Central memory CD8-positive, alpha-beta T cell (primary cell): Measurements from ENCODE around the gene RHO.

Source experiments
- ATAC-seq: fragments of 150-1000 bp; cut with Tn5 transposase; replicated peaks from 2 replicates; pipeline ENCODE4 v1.10.0; 2022; ENCODE audit warnings: mild to moderate bottlenecking, moderate FRiP score, moderate number of reproducible peaks; ENCODE audit not compliant: poor library complexity, severe bottlenecking; ENCODE audit errors: extremely low read depth
- DNase-seq, 2 donors: peaks; one replicate each; pipeline ENCODE4 v3.0.0; 2021; ENCODE audit warnings: low spot score in 2 of 2
- H3K27ac Mint-ChIP-seq: one replicate; pipeline ENCODE4 v1.8.0; 2022; ENCODE audit warnings: low read depth, mild to moderate bottlenecking, moderate library complexity, mixed read lengths
- H3K27me3 Mint-ChIP-seq: one replicate; pipeline ENCODE4 v1.8.0; 2022; ENCODE audit warnings: mixed read lengths
- H3K36me3 Mint-ChIP-seq: one replicate; pipeline ENCODE4 v1.8.0; 2022; ENCODE audit warnings: mild to moderate bottlenecking, moderate library complexity, mixed read lengths; ENCODE audit not compliant: insufficient read depth
- H3K4me1 Mint-ChIP-seq: one replicate; pipeline ENCODE4 v1.8.0; 2022; ENCODE audit warnings: mixed read lengths
- H3K4me3 Mint-ChIP-seq: one replicate; pipeline ENCODE4 v1.8.0; 2022; ENCODE audit warnings: mild to moderate bottlenecking, moderate library complexity, mixed read lengths
- H3K9me3 Mint-ChIP-seq: one replicate; pipeline ENCODE4 v1.8.0; 2022; ENCODE audit warnings: mixed read lengths

RHO gene

GRCh38 chr3:129563332-129563731 is 34.9 kb downstream of the RHO start:
- Mint-ChIP-seq H3K36me3 (peaks cover 3% of the 10 kb centered on the region), H3K9me3 (no peaks in the 10 kb centered on the region), H3K4me1 (peaks cover 28% of the 10 kb centered on the region), H3K27ac (no peak overlapping the region), H3K4me3 (no peak overlapping the region), H3K27me3 (no peaks in the 10 kb centered on the region)
- DNase-seq (no peak), ATAC-seq (no peak)

- H3K4me3 Mint-ChIP-seq, result no peak overlapping the region
- no peaks in the 10 kb centered on the region for H3K27me3 Mint-ChIP-seq
- no peak overlapping the region for H3K27ac Mint-ChIP-seq
Observed at GRCh38 chr3:129563850-129564535, 35.6 kb downstream of the RHO start.

DNA sequence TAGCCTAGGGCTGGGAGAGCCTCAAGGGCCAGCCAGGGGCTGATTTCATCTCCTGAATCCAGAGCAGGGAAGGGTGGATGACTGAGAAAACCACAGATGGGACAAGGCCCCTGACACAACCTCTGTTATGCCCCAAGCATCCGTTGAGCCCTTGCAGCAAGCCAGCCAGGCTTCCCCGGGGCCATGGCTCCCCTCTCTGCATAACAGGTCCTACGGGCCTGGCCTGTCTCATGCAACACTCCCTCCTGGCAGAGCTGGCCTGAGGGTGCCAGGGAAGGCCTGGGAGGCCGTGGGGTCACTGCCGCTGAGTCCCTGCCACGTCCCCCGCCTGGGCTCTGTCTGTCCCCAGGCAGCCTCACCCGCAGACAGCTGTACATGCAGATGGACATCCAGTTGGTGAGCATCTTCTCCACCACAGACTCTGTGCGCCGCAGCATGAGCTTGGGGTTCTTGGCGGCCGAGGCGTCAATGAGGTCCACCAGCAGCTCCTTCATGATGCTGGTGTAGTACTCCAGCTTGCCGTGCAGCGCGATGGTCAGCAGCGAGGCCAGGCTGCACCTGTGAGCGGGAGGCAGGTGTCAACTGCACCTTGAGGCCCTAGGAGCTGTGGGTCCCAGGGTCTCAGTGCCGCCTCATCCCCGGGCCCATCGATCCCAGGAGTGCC is 36.7 kb downstream of the RHO start:
- no peak for DNase-seq
- H3K4me1 Mint-ChIP-seq, result peaks cover 42% of the 10 kb centered on the region
- peaks cover 5% of the 10 kb centered on the region for H3K36me3 Mint-ChIP-seq
- no peaks in the 10 kb centered on the region for H3K9me3 Mint-ChIP-seq
- no peaks in the 10 kb centered on the region for H3K27me3 Mint-ChIP-seq
- no peak overlapping the region for H3K27ac Mint-ChIP-seq
- no peak overlapping the region for H3K4me3 Mint-ChIP-seq
- no peak for ATAC-seq

More at GRCh38 chr3:129563850-129564535, 35.6 kb downstream of the RHO start:
- no peak for DNase-seq
- Mint-ChIP-seq H3K36me3 (peaks cover 3% of the 10 kb centered on the region), H3K4me1 (peaks cover 30% of the 10 kb centered on the region), H3K9me3 (no peaks in the 10 kb centered on the region)
- no peak for ATAC-seq

DNA sequence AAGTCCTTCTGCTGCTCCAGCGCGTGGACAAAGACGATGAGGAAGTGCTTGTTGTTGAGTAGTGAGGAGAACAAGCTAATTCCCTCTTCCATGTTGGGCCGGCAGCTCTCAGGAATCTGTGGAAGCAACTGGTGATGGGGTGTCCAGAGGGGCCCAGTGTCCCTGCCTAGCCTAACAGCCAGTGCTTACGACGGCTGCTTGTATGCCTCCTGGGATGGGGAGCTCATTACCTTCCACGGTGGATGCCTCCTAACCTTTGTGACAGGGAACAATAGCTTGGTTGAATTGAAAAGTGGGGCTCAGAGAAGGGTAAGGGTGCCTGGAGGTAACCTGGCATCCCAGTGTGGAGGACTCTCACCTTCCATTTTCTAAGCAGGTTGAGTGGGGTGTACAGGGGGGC is 37.5 kb downstream of the RHO start:
- Mint-ChIP-seq H3K36me3 (peaks cover 5% of the 10 kb centered on the region), H3K9me3 (no peaks in the 10 kb centered on the region), H3K4me1 (peaks cover 38% of the 10 kb centered on the region), H3K27ac (peak overlapping the region; percentile 66), H3K4me3 (no peak overlapping the region), H3K27me3 (no peaks in the 10 kb centered on the region)
- ATAC-seq, result no peak
- DNase-seq, result no peak

- Mint-ChIP-seq H3K27me3 (no peaks in the 10 kb centered on the region), H3K27ac (peak overlapping the region; percentile 66), H3K4me1 (peaks cover 43% of the 10 kb centered on the region), H3K36me3 (peaks cover 9% of the 10 kb centered on the region), H3K4me3 (peak overlapping the region; percentile 16), H3K9me3 (no peaks in the 10 kb centered on the region)
- ATAC-seq (no peak), DNase-seq (no peak)
Observed at GRCh38 chr3:129567176-129567705, 38.8 kb downstream of the RHO start.

DNA sequence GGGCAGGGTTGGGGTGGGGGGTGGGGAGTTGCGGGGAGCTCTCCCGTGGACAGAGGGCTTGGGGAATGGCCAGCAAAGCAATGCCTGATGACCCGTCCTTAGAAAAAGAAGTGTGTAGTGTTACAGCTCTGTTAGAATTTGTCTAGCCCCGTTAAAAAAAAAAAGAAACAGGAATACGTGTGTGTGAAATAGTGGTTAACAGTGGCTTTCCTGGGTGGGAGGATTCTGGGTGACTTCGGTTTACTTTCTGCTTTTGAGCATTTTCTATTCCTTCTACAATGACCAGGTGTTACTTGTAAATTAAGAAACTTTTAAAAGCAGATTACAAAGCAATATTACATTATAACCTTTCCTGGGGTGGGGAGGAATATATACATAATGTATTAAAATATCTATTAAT is 39.5 kb downstream of the RHO start:
- ATAC-seq, result peak; percentile 62
- Mint-ChIP-seq H3K4me1 (peaks cover 45% of the 10 kb centered on the region), H3K9me3 (no peaks in the 10 kb centered on the region), H3K27ac (peak overlapping the region; percentile 75), H3K4me3 (peak overlapping the region; percentile 26), H3K27me3 (no peaks in the 10 kb centered on the region), H3K36me3 (peaks cover 9% of the 10 kb centered on the region)
- no peak for DNase-seq

- peak overlapping the region; percentile 74 for H3K27ac Mint-ChIP-seq
- no peaks in the 10 kb centered on the region for H3K9me3 Mint-ChIP-seq
- peaks cover 60% of the 10 kb centered on the region for H3K4me1 Mint-ChIP-seq
- no peak overlapping the region for H3K4me3 Mint-ChIP-seq
- ATAC-seq (no peak), DNase-seq (no peak)
- H3K36me3 Mint-ChIP-seq, result peaks cover 14% of the 10 kb centered on the region
- no peaks in the 10 kb centered on the region for H3K27me3 Mint-ChIP-seq
Observed at GRCh38 chr3:129569856-129570255, 41.4 kb downstream of the RHO start.

DNA sequence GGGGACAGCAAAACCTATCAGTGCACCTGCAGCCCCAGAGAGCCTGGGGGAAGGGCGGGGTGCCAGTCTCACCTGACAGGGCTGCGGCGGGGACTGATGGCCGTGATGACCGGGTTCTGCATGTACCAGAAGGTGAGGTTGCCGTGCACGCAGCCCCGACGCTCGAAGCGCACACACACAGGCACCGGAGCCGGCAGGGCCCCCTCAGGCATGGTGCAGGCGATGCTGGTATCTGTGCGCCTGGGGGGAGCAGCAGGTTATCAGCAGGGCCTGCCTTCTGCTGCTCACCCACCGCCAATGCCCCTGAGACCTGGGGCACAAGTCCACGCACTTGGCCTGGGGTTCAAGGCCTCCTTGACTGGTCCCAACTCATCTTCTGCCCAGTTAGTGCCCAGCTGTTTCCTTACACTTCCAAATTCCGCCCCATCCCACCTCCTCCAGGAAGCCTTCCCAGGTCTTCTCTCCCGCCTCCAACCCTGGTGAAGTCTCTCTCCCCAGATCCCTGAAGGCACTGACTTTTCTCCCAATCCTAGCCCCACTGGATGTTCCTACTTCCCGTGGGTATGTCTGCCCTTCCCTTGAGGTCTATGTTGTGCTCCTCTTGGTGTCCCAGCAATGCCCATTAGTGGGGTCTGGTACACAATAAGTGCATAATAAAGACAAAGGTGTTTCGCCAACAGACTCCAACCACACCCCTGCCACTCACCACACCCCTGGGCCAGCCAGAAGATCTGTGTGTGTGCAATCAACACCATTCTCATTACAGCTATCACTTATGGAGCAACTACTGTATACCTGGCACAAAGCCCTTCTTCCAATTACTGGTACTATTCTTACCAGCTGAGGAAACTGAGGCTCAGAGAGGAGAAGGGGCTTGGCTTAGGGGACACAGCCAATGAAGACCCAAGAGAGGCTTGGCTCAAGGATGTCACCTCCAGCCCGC is 43.4 kb downstream of the RHO start:
- H3K4me3 Mint-ChIP-seq, result no peak overlapping the region
- no peak for ATAC-seq

GRCh38 chr3:129572603-129573002 is 44.2 kb downstream of the RHO start:
- Mint-ChIP-seq H3K9me3 (no peaks in the 10 kb centered on the region), H3K27me3 (no peaks in the 10 kb centered on the region), H3K27ac (peak overlapping the region; percentile 99), H3K4me3 (no peak overlapping the region), H3K4me1 (peaks cover 71% of the 10 kb centered on the region), H3K36me3 (peaks cover 25% of the 10 kb centered on the region)
- DNase-seq (no peak), ATAC-seq (no peak)

More for the DNA sequence above, 43.4 kb downstream of the RHO start:
- H3K36me3 Mint-ChIP-seq, result peaks cover 21% of the 10 kb centered on the region
- peak overlapping the region; percentile 62 for H3K27ac Mint-ChIP-seq
- no peak for DNase-seq
- peaks cover 72% of the 10 kb centered on the region for H3K4me1 Mint-ChIP-seq
- H3K27me3 Mint-ChIP-seq, result no peaks in the 10 kb centered on the region
- no peaks in the 10 kb centered on the region for H3K9me3 Mint-ChIP-seq

DNA sequence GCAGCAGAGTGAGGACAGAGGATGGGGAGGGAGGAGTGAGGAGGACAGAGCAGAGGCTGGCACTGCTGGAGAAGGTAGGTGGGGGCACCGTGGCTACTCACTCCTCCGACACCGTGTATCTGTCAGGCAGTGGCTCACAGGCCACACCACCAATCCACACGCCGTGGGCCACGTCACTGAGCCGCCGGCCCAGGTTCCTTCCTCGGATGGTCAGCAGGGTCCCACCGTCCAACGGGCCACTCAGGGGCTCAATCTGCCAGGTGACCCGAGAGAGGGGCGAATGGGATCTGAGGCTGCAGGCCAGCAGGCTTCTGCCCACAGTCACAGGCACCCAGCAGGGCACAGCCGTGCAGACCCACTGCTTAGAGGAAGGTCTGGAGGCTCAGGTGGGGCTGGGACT is 45.1 kb downstream of the RHO start:
- ATAC-seq (no peak), DNase-seq (no peak)
- peak overlapping the region; percentile 99 for H3K27ac Mint-ChIP-seq
- peaks cover 27% of the 10 kb centered on the region for H3K36me3 Mint-ChIP-seq
- peaks cover 72% of the 10 kb centered on the region for H3K4me1 Mint-ChIP-seq
- no peaks in the 10 kb centered on the region for H3K27me3 Mint-ChIP-seq
- H3K9me3 Mint-ChIP-seq, result no peaks in the 10 kb centered on the region
- H3K4me3 Mint-ChIP-seq, result no peak overlapping the region

- no peaks in the 10 kb centered on the region for H3K27me3 Mint-ChIP-seq
- H3K27ac Mint-ChIP-seq, result peak overlapping the region; percentile 99
- H3K4me3 Mint-ChIP-seq, result no peak overlapping the region
Observed at GRCh38 chr3:129574206-129574605, 45.8 kb downstream of the RHO start.

GRCh38 chr3:129575233-129575996 is 47.0 kb downstream of the RHO start:
- no peak for DNase-seq
- peaks cover 25% of the 10 kb centered on the region for H3K36me3 Mint-ChIP-seq
- no peak for ATAC-seq
- peaks cover 67% of the 10 kb centered on the region for H3K4me1 Mint-ChIP-seq
- H3K27me3 Mint-ChIP-seq, result no peaks in the 10 kb centered on the region
- H3K9me3 Mint-ChIP-seq, result no peaks in the 10 kb centered on the region
- H3K27ac Mint-ChIP-seq, result peak overlapping the region; percentile 99
- peak overlapping the region; percentile 37 for H3K4me3 Mint-ChIP-seq

More at GRCh38 chr3:129574206-129574605, 45.8 kb downstream of the RHO start:
- DNase-seq (no peak), ATAC-seq (no peak)
- Mint-ChIP-seq H3K9me3 (no peaks in the 10 kb centered on the region), H3K36me3 (peaks cover 29% of the 10 kb centered on the region), H3K4me1 (peaks cover 71% of the 10 kb centered on the region)
